ENCODE results near the gene SLA2.
"Not testable (repeated sequence)": the region's sequence is repeated elsewhere in the genome, so short reads cannot be mapped to it uniquely, and the experiment has no call there.

SLA2 gene

DNA sequence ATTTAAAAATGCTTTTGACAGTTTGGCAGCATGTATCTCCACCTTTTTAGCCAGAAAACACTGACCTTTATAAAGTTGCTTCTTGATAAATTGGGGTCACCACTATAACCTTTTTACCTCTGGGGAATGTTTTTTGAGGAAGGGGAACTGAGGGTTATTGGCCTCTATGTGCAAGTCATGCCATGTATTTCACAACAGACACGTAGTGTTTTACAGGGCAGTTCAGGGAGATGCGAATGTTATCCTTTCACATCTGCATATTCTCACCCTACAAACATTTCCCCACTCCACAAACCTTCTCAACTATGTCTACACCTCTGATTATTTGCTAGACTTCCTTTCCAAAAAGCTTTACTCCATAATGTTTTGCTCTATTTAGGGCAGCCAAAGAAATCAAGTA lies 17.0 kb upstream of the SLA2 start:
- H3K27me3 ChIP-seq (ENCODE audit: low read depth), result no peaks in the 10 kb centered on the region
- no peak for DNase-seq (ENCODE audit: low spot score in 2 of 2)

GRCh38 chr20:36658300-36658699 lies 12.3 kb upstream of the SLA2 start:
- DNase-seq (ENCODE audit: low spot score in 2 of 2), result no peak
- H3K36me3 ChIP-seq (replicated peaks), result 0 out of 2 replicates have a peak, but pooled peaks cover 3% of the 10 kb centered on the region
- H3K9me3 ChIP-seq, result no peaks in the 10 kb centered on the region
- no peak overlapping the region for H3K4me3 ChIP-seq
- no peaks in the 10 kb centered on the region for H3K27me3 ChIP-seq (ENCODE audit: low read depth)
- no peaks in the 10 kb centered on the region for H3K4me1 ChIP-seq
- in situ Hi-C loops (cut with MboI; ENCODE audit: low sequenced_read_pairs), result no loop called here

More for the DNA sequence above, 17.0 kb upstream of the SLA2 start:
- in situ Hi-C loops (cut with MboI; ENCODE audit: low sequenced_read_pairs), result no loop called here
- Histone ChIP-seq H3K9me3 (no peaks in the 10 kb centered on the region), H3K36me3 (replicated peaks) (peaks cover 3% of the 10 kb centered on the region; the same call in 1 of the 2 replicates), H3K4me3 (no peak overlapping the region), H3K4me1 (no peaks in the 10 kb centered on the region)

DNA sequence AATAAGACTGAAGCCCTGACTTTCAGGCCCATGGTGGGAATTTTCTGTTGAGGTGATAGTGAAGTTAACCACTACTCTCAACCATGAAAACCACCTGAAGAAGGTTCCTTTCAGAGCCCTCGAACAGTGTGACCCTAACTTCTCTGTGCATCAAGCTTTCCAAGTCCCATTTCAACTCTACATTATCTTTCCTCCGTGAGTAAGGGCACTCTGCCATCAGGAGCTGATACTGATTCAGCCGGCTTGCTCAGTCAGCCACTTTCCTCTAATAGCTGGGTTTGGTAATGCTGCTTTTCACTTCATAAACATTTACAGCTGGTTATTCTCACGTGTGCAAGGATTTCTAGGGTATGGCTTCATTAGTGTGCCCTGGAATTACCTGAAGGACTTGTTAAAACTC lies 10.7 kb upstream of the SLA2 start:
- Histone ChIP-seq H3K27me3 (ENCODE audit: low read depth) (no peaks in the 10 kb centered on the region), H3K9me3 (no peaks in the 10 kb centered on the region), H3K36me3 (replicated peaks) (peaks cover 4% of the 10 kb centered on the region; the same call in 1 of the 2 replicates), H3K4me3 (no peak overlapping the region), H3K4me1 (no peaks in the 10 kb centered on the region)
- in situ Hi-C loops (cut with MboI; ENCODE audit: low sequenced_read_pairs), result no loop called here
- DNase-seq (ENCODE audit: low spot score in 2 of 2), result no peak

GRCh38 chr20:36655004-36655403 lies 9.0 kb upstream of the SLA2 start:
- Histone ChIP-seq H3K9me3 (no peaks in the 10 kb centered on the region), H3K4me1 (no peaks in the 10 kb centered on the region), H3K36me3 (replicated peaks) (peaks cover 5% of the 10 kb centered on the region; the same call in 1 of the 2 replicates), H3K27me3 (ENCODE audit: low read depth) (no peaks in the 10 kb centered on the region), H3K4me3 (no peak overlapping the region)
- no peak for DNase-seq (ENCODE audit: low spot score in 2 of 2)
- in situ Hi-C loops (cut with MboI; ENCODE audit: low sequenced_read_pairs), result no loop called here

DNA sequence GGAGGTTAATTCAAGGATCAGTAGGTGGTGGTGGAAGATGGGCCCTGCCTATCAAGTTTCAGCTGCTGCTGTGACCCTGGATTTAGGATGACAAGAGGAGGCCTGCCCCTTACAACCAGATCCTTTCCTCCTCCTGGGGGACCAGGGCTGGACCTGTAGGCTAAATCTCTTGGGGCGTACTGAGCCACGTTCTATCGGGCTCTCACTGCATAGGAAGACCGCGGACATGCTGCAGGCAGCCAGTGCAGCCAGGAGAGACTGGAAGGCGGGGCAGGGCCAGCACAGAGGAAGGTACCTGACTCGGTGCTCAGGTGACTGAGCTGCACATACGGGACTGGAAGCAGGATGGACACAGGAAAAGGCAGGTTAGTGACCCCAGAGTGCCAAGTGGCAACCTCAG lies 8.5 kb upstream of the SLA2 start:
- Histone ChIP-seq H3K4me3 (no peak overlapping the region), H3K4me1 (no peaks in the 10 kb centered on the region), H3K36me3 (replicated peaks) (peaks cover 5% of the 10 kb centered on the region; the same call in 1 of the 2 replicates), H3K9me3 (no peaks in the 10 kb centered on the region), H3K27me3 (ENCODE audit: low read depth) (no peaks in the 10 kb centered on the region)
- no peak for DNase-seq (ENCODE audit: low spot score in 2 of 2)
- in situ Hi-C loops (cut with MboI; ENCODE audit: low sequenced_read_pairs), result no loop called here

DNA sequence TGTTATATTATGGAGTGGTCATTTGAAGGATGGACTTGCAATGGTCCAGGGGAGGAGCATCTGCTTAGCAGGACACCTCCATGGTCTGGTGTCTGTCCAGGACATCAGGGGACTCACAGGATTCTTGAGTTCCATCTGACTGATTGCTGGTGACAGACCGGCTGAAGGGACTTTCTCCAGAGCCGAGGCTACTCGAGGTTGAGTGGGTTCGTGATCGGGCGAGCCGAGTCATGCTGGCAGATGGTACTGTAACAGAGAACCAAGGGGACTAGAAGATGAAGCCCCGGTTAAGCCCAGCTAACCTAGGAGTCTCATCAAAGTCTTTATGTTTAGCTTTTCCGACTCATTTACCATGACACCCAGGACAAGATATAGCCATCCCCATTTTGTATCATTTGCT lies 7.5 kb upstream of the SLA2 start:
- peaks cover 5% of the 10 kb centered on the region; the same call in 1 of the 2 replicates for H3K36me3 ChIP-seq (replicated peaks)
- no peaks in the 10 kb centered on the region for H3K9me3 ChIP-seq
- DNase-seq (ENCODE audit: low spot score in 2 of 2), result no peak
- no peaks in the 10 kb centered on the region for H3K4me1 ChIP-seq
- H3K27me3 ChIP-seq (ENCODE audit: low read depth), result no peaks in the 10 kb centered on the region
- in situ Hi-C loops (cut with MboI; ENCODE audit: low sequenced_read_pairs), result no loop called here
- H3K4me3 ChIP-seq, result no peak overlapping the region

GRCh38 chr20:36647196-36648121 lies 1.5 kb upstream of the SLA2 start:
- DNase-seq (ENCODE audit: low spot score in 2 of 2), result peak; percentile 17 to 51
- Histone ChIP-seq H3K27me3 (ENCODE audit: low read depth) (no peaks in the 10 kb centered on the region), H3K4me1 (peaks cover 7% of the 10 kb centered on the region), H3K36me3 (replicated peaks) (peaks cover 5% of the 10 kb centered on the region; the same call in 1 of the 2 replicates), H3K4me3 (no peak overlapping the region), H3K9me3 (no peaks in the 10 kb centered on the region)
- in situ Hi-C loops (cut with MboI; ENCODE audit: low sequenced_read_pairs), result no loop called here

- Histone ChIP-seq H3K27me3 (ENCODE audit: low read depth) (no peaks in the 10 kb centered on the region), H3K4me1 (peaks cover 7% of the 10 kb centered on the region), H3K36me3 (replicated peaks) (peaks cover 3% of the 10 kb centered on the region; the same call in 1 of the 2 replicates), H3K4me3 (no peak overlapping the region), H3K9me3 (no peaks in the 10 kb centered on the region)
- DNase-seq (ENCODE audit: low spot score in 2 of 2), result no peak
- in situ Hi-C loops (cut with MboI; ENCODE audit: low sequenced_read_pairs), result no loop called here
Measured at GRCh38 chr20:36646678-36647077, 682 bp upstream of the SLA2 start.

GRCh38 chr20:36645353-36645752 lies 643 bp downstream of the SLA2 start:
- DNase-seq (ENCODE audit: low spot score in 2 of 2), result no peak
- H3K27me3 ChIP-seq (ENCODE audit: low read depth), result no peaks in the 10 kb centered on the region
- peaks cover 7% of the 10 kb centered on the region for H3K4me1 ChIP-seq
- no peaks in the 10 kb centered on the region for H3K9me3 ChIP-seq
- no peaks in the 10 kb centered on the region for H3K36me3 ChIP-seq (replicated peaks)
- in situ Hi-C loops (cut with MboI; ENCODE audit: low sequenced_read_pairs), result no loop called here
- H3K4me3 ChIP-seq, result no peak overlapping the region

DNA sequence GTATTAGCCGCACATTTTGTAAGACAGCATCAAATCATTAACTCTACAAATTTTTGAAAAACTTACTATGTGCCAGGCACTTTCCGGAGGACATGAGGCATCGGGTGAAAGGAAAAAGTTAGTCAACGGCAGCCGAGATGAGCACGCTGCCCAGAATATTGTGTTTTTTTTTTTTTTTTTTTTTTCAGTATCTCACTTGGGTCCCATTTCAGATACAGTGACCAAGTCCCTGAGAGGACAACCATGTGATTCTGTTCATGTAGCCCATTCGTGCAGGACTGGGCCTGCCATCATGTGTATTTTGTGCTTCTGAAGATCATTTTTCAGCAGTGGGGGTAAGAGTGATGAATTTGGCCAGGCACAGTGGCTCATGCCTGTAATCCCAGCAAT lies 1.3 kb downstream of the SLA2 start:
- Histone ChIP-seq H3K9me3 (no peaks in the 10 kb centered on the region), H3K4me1 (peaks cover 7% of the 10 kb centered on the region), H3K36me3 (replicated peaks) (no peaks in the 10 kb centered on the region), H3K27me3 (ENCODE audit: low read depth) (no peaks in the 10 kb centered on the region), H3K4me3 (no peak overlapping the region)
- in situ Hi-C loops (cut with MboI; ENCODE audit: low sequenced_read_pairs), result no loop called here
- DNase-seq (ENCODE audit: low spot score in 2 of 2), result no peak

GRCh38 chr20:36644032-36644705 lies 1.8 kb downstream of the SLA2 start:
- H3K9me3 ChIP-seq, result no peaks in the 10 kb centered on the region
- H3K36me3 ChIP-seq (replicated peaks), result no peaks in the 10 kb centered on the region
- H3K4me3 ChIP-seq, result no peak overlapping the region
- in situ Hi-C loops (cut with MboI; ENCODE audit: low sequenced_read_pairs), result no loop called here
- H3K4me1 ChIP-seq, result peaks cover 7% of the 10 kb centered on the region
- no peaks in the 10 kb centered on the region for H3K27me3 ChIP-seq (ENCODE audit: low read depth)
- no peak for DNase-seq (ENCODE audit: low spot score in 2 of 2)

DNA sequence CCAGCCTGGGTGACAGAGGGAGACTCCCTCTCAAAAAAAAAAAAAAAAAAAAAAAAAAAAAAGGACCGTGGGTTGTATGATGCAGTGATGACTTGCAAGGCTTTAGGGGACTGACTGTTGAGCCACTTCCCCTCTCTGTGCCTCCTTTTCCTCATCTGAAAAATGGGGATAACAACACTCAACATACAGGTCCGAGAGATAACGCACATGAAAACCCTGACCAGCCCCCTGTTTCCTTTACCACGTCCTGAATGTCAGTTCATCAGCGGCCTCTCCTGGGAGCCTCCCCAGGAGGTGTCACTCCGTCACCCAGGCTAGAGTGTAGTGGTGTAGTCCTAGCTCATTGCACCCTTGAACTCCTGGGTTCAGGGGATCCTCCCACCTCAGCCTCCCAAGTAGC lies 3.9 kb downstream of the SLA2 start:
- Histone ChIP-seq H3K36me3 (replicated peaks) (no peaks in the 10 kb centered on the region), H3K4me1 (peaks cover 7% of the 10 kb centered on the region), H3K4me3 (no peak overlapping the region), H3K27me3 (ENCODE audit: low read depth) (no peaks in the 10 kb centered on the region), H3K9me3 (no peaks in the 10 kb centered on the region)
- in situ Hi-C loops (cut with MboI; ENCODE audit: low sequenced_read_pairs), result no loop called here
- DNase-seq (ENCODE audit: low spot score in 2 of 2), result no peak

GRCh38 chr20:36641506-36641843 lies 4.5 kb downstream of the SLA2 start:
- Histone ChIP-seq H3K36me3 (replicated peaks) (no peaks in the 10 kb centered on the region), H3K4me1 (peaks cover 7% of the 10 kb centered on the region), H3K4me3 (no peak overlapping the region), H3K27me3 (ENCODE audit: low read depth) (no peaks in the 10 kb centered on the region), H3K9me3 (no peaks in the 10 kb centered on the region)
- DNase-seq (ENCODE audit: low spot score in 2 of 2), result no peak
- in situ Hi-C loops (cut with MboI; ENCODE audit: low sequenced_read_pairs), result no loop called here

GRCh38 chr20:36638876-36639400 lies 7.1 kb downstream of the SLA2 start:
- H3K36me3 ChIP-seq (replicated peaks); H3K4me3 ChIP-seq; H3K4me1 ChIP-seq; H3K9me3 ChIP-seq; H3K27me3 ChIP-seq (ENCODE audit: low read depth); in situ Hi-C loops (cut with MboI; ENCODE audit: low sequenced_read_pairs); DNase-seq (ENCODE audit: low spot score in 2 of 2): not testable (repeated sequence)

Measured in HAP-1 (cell line).